PC-3 (cell line): ENCODE measurements around the gene PCED1A. TPM values are rescaled to one million over a fixed set of nuclear protein-coding genes. Genes with fewer than 3 reads are reported as not detected.
A peak's percentile ranks its signal among the peaks of the same experiment; 100 is the strongest.

Experiments used
- ATAC-seq: fragments of 200-7000 bp; cut with Tn5 transposase; 2 replicates; pipeline ENCODE4 v1.9.1; 2020; ENCODE audit warnings: mild to moderate bottlenecking, moderate library complexity
- BruUV-seq: library from RNA; stranded (reverse); fragments of 400-500 nt; replicated peaks from 2 replicates; lab custom pipeline; 2021; lab: Mats Ljungman, UMichigan
- CTCF ChIA-PET: fragments of 300-600 bp; sonication (Branson Sonifier 250); formaldehyde crosslinking; loops from one replicate; lab custom pipeline; 2022; ENCODE audit warnings: antibody characterized with exemption; lab: Charles Lee
- POLR2A ChIA-PET: fragments of 300-600 bp; sonication (Branson Sonifier 250); formaldehyde crosslinking; loops from one replicate; lab custom pipeline; 2022; ENCODE audit warnings: antibody characterized with exemption; ENCODE audit not compliant: unreplicated experiment; lab: Charles Lee
- DNase-seq: peaks from one replicate; pipeline ENCODE4 v3.0.0-alpha.2; 2015
- H2AFZ ChIP-seq: fragments of 300-600 bp; sonication (generic); 2 replicates; pipeline ENCODE4 v1.6.0; 2016; ENCODE audit warnings: antibody characterized with exemption, low read length
- H3F3A ChIP-seq: fragments of 300-600 bp; sonication (generic); one replicate; pipeline ENCODE4 v1.6.0; 2017; ENCODE audit warnings: antibody characterized with exemption, low read length, control low read depth, mild to moderate bottlenecking; ENCODE audit not compliant: unreplicated experiment
- H3K27ac ChIP-seq: fragments of 300-600 bp; sonication (generic); 2 replicates; pipeline ENCODE4 v1.5.1; 2016; ENCODE audit warnings: mild to moderate bottlenecking, low read length
- H3K27me3 ChIP-seq: fragments of 300-600 bp; sonication (generic); 2 replicates; pipeline ENCODE4 v1.6.1; 2016; ENCODE audit warnings: low read length, mixed read lengths
- H3K36me3 ChIP-seq: fragments of 300-600 bp; sonication (generic); 2 replicates; pipeline ENCODE4 v1.6.1; 2016; ENCODE audit warnings: low read depth, mixed run types, low read length, mixed read lengths
- H3K4me1 ChIP-seq: fragments of 300-600 bp; sonication (generic); 2 replicates; pipeline ENCODE4 v1.5.1; 2016; ENCODE audit warnings: low read length; ENCODE audit not compliant: insufficient read depth
- H3K4me2 ChIP-seq: fragments of 300-600 bp; sonication (generic); 2 replicates; pipeline ENCODE4 v1.6.0; 2016; ENCODE audit warnings: low read length
- H3K4me3 ChIP-seq: fragments of 300-600 bp; sonication (generic); 2 replicates; pipeline ENCODE4 v1.5.1; 2016; ENCODE audit warnings: mild to moderate bottlenecking, low read length, mixed read lengths
- H3K79me2 ChIP-seq: fragments of 300-600 bp; sonication (generic); 2 replicates; pipeline ENCODE4 v1.6.1; 2017; ENCODE audit warnings: low read length, mixed read lengths
- H3K9ac ChIP-seq: fragments of 300-600 bp; sonication (generic); 2 replicates; pipeline ENCODE4 v1.6.0; 2016; ENCODE audit warnings: mild to moderate bottlenecking, low read length
- H3K9me2 ChIP-seq: fragments of 300-600 bp; sonication (generic); replicated peaks from 2 replicates; pipeline ENCODE4 v1.6.1; 2016; ENCODE audit warnings: mixed run types, low read length, mixed read lengths
- H3K9me3 ChIP-seq: fragments of 300-600 bp; sonication (generic); 2 replicates; pipeline ENCODE4 v1.6.1; 2016; ENCODE audit warnings: low read length, mixed read lengths
- H4K20me1 ChIP-seq: fragments of 300-600 bp; sonication (generic); 2 replicates; pipeline ENCODE4 v1.6.1; 2016; ENCODE audit warnings: low read length, mixed read lengths
- CTCF ChIP-seq: fragments of 300-600 bp; sonication (generic); conservative IDR thresholded peaks from 2 replicates; pipeline ENCODE4 v1.5.1; 2017; ENCODE audit warnings: antibody characterized with exemption, low read depth, mild to moderate bottlenecking, low read length
- EZH2 ChIP-seq: fragments of 300-600 bp; sonication (generic); IDR thresholded peaks from one replicate; pipeline ENCODE4 v1.6.1; 2017; ENCODE audit warnings: antibody characterized with exemption, mild to moderate bottlenecking, low read length; ENCODE audit not compliant: unreplicated experiment
- EZH2phosphoT487 ChIP-seq: fragments of 300-600 bp; sonication (generic); IDR thresholded peaks from 2 replicates; pipeline ENCODE4 v1.6.1; 2018; ENCODE audit warnings: mild to moderate bottlenecking, antibody characterized with exemption, low read length, borderline replicate concordance
- intact Hi-C: fragments of 100-400 bp; cut with micrococcal nuclease; formaldehyde crosslinking; loops from 2 replicates; pipeline ENCODE4 v1.9.0; 2023
- total RNA-seq: library from RNA; depleted of rRNA; stranded (reverse); fragments of >200 nt; gene quantifications from 2 replicates; pipeline ENCODE4 v1.2.3, GENCODE V29; 2014

PCED1A gene
- total RNA-seq, 1 experiment from 2014 or later, result 21.9 TPM

GRCh38 chr20:2840967-2841531 lies 594 bp upstream of the PCED1A start:
- H2AFZ ChIP-seq, result peak overlapping the region; percentile 83
- BruUV-seq, result TSS peak; percentile 82
- peak overlapping the region; percentile 80 for H3K4me3 ChIP-seq
- peak overlapping the region; percentile 83 for H3K4me2 ChIP-seq
- no peak overlapping the region for H3K27ac ChIP-seq
- ATAC-seq (peak; percentile 71), DNase-seq (peak; percentile 14)
- POLR2A ChIA-PET, result no interaction called here
- CTCF ChIA-PET, result no interaction called here
- TF ChIP-seq EZH2phosphoT487, result no peak
- TF ChIP-seq EZH2, result no peak
- no peak for TF ChIP-seq CTCF
- no peaks in the 10 kb centered on the region for H4K20me1 ChIP-seq
- no peaks in the 10 kb centered on the region for H3K9me3 ChIP-seq
- peak overlapping the region; percentile 90 for H3K9ac ChIP-seq
- H3K4me1 ChIP-seq, result peaks cover 16% of the 10 kb centered on the region
- no peaks in the 10 kb centered on the region for H3K9me2 ChIP-seq
- peaks cover 26% of the 10 kb centered on the region for H3K79me2 ChIP-seq
- no peaks in the 10 kb centered on the region for H3K27me3 ChIP-seq
- H3K36me3 ChIP-seq, result no peaks in the 10 kb centered on the region
- H3F3A ChIP-seq, result no peaks in the 10 kb centered on the region
- intact Hi-C loops, result no loop called here

GRCh38 chr20:2839732-2840137 lies 720 bp downstream of the PCED1A start:
- Histone ChIP-seq H3K79me2 (peaks cover 26% of the 10 kb centered on the region), H3K36me3 (no peaks in the 10 kb centered on the region), H3K4me3 (peak overlapping the region; percentile 80), H3K9ac (peak overlapping the region; percentile 90), H3K4me2 (peak overlapping the region; percentile 99), H2AFZ (peak overlapping the region; percentile 100), H3K9me2 (no peaks in the 10 kb centered on the region), H3K27ac (no peak overlapping the region), H4K20me1 (no peaks in the 10 kb centered on the region), H3K4me1 (peaks cover 16% of the 10 kb centered on the region), H3K27me3 (no peaks in the 10 kb centered on the region), H3F3A (no peaks in the 10 kb centered on the region), H3K9me3 (no peaks in the 10 kb centered on the region)
- ChIA-PET CTCF (no interaction called here), POLR2A (interaction anchor here (0.6 kb wide), 1 partner anchor 64 kb away, joined by 5 read pairs; no protein-coding TSS in a partner anchor)
- no peak for DNase-seq
- TF ChIP-seq EZH2phosphoT487 (no peak), CTCF (no peak), EZH2 (no peak)
- no TSS peak for BruUV-seq
- intact Hi-C loops, result no loop called here
- ATAC-seq, result no peak

GRCh38 chr20:2838847-2839671 lies 1.4 kb downstream of the PCED1A start:
- Histone ChIP-seq H3K4me3 (peak overlapping the region; percentile 80; the same call in 1 of the 2 replicates), H3K79me2 (peaks cover 26% of the 10 kb centered on the region), H2AFZ (no peak overlapping the region), H3K36me3 (no peaks in the 10 kb centered on the region), H4K20me1 (no peaks in the 10 kb centered on the region), H3K9me2 (no peaks in the 10 kb centered on the region), H3K27me3 (no peaks in the 10 kb centered on the region), H3K4me2 (peak overlapping the region; percentile 99), H3K27ac (no peak overlapping the region), H3K4me1 (peaks cover 16% of the 10 kb centered on the region), H3K9ac (no peak overlapping the region), H3F3A (no peaks in the 10 kb centered on the region), H3K9me3 (no peaks in the 10 kb centered on the region)
- POLR2A ChIA-PET, result no interaction called here
- ATAC-seq (no peak), DNase-seq (no peak)
- intact Hi-C loops, result no loop called here
- BruUV-seq, result TSS peak; percentile 39
- TF ChIP-seq CTCF, result no peak
- TF ChIP-seq EZH2, result no peak
- no peak for TF ChIP-seq EZH2phosphoT487
- CTCF ChIA-PET, result no interaction called here
